K562 (cell line): ENCODE results near the gene HDAC7. TPM values are rescaled to one million over a fixed set of nuclear protein-coding genes. Genes with fewer than 3 reads are reported as not detected.

Experiments used
- CHD7 ChIP-seq: fragments of 200-600 bp; sonication (generic); IDR thresholded peaks from one replicate; pipeline ENCODE4 v1.6.1; 2012; ENCODE audit warnings: mild to moderate bottlenecking, low read depth, low read length, inconsistent platforms
- ETV6 ChIP-seq, 3 experiments: fragments of 150-350 bp in 1 of 3; sonication (generic) in 1 of 3; formaldehyde crosslinking in 1 of 3; IDR thresholded peaks; 2 replicates each; pipeline versions ENCODE4 v1.6.1 to v1.8.0; 2014 to 2022; ENCODE audit warnings: borderline replicate concordance in 2 of 3, low read depth in 2 of 3, antibody characterized with exemption in 1 of 3, low read length in 1 of 3, mild to moderate bottlenecking in 1 of 3, missing genetic modification reagents in 1 of 3
- MXD1 ChIP-seq: fragments of 250-450 bp; sonication (Bioruptor Pico); IDR thresholded peaks from 2 replicates; pipeline ENCODE4 v1.8.0; 2021; ENCODE audit warnings: borderline replicate concordance, mild to moderate bottlenecking, moderate library complexity; ENCODE audit not compliant: poor library complexity, severe bottlenecking
- NFE2L1 ChIP-seq: fragments of 450-650 bp; IDR thresholded peaks from 2 replicates; pipeline ENCODE4 v1.6.1; 2016; ENCODE audit warnings: missing genetic modification characterization, low read depth, mild to moderate bottlenecking, missing compliant biosample characterization, moderate library complexity, borderline replicate concordance
- NR1H2 ChIP-seq: sonication (generic); formaldehyde crosslinking; IDR thresholded peaks from 2 replicates; pipeline ENCODE4 v1.4.0; 2020; ENCODE audit warnings: mild to moderate bottlenecking, missing genetic modification reagents
- POU5F1 ChIP-seq: fragments of 150-350 bp; IDR thresholded peaks from 2 replicates; pipeline ENCODE4 v1.6.1; 2014; ENCODE audit warnings: borderline replicate concordance, low read length, low read depth, mild to moderate bottlenecking; ENCODE audit not compliant: partially characterized antibody
- ZHX1 ChIP-seq: fragments of 150-350 bp; conservative IDR thresholded peaks from 2 replicates; pipeline ENCODE4 v1.6.1; 2014; ENCODE audit warnings: low read length
- polyA plus RNA-seq, 8 experiments: library from polyadenylated mRNA; depleted of rRNA in 4 of 8; stranded (reverse) in 5 of 8; unstranded in 3 of 8; fragments of >200 nt; fragmentation: Nextera tagmentation in 2 of 8; fragmentation: Illumina TruSeq in 1 of 8; extraction: Ambion mirVana in 2 of 8; extraction: Trizol in 1 of 8; gene quantifications; 2 replicates each; pipeline versions ENCODE4 v1.2.1 to v1.2.3, GENCODE V29; 2011 to 2014; ENCODE audit warnings: inconsistent platforms in 1 of 8, missing spikeins in 1 of 8
- total RNA-seq, 7 experiments: library from RNA; depleted of rRNA in 6 of 7; stranded (reverse); fragments of >200 nt in 6 of 7; fragmentation: Illumina TruSeq in 2 of 7; extraction: Trizol in 2 of 7; gene quantifications; 2 replicates each; pipeline versions ENCODE4 v1.2.1 to v1.2.3, GENCODE V29; 2011 to 2021; ENCODE audit warnings: low replicate concordance in 1 of 7

Gene HDAC7
- total and polyA plus RNA-seq, 9 of the 15 experiments (the other 6 are each of a cell fraction or from before 2014, with no cell fraction given): 2.5 to 129 (median 31.1) TPM

- no peak for TF ChIP-seq ZHX1
- TF ChIP-seq MXD1 (CRISPR knock-in tag): no peak
- no peak for TF ChIP-seq NR1H2 (CRISPR knock-in tag)
- no peak for TF ChIP-seq POU5F1
- no peak for TF ChIP-seq CHD7
- no peak for TF ChIP-seq ETV6 (IDR thresholded peaks at IDR 0.05; ENCODE audit: borderline replicate concordance in 1 of 2, low read depth in 2 of 2, low read length in 1 of 2)
- TF ChIP-seq ETV6 (CRISPR knock-in tag; IDR thresholded peaks at IDR 0.05; ENCODE audit: borderline replicate concordance): no peak
- TF ChIP-seq NFE2L1 (tag): no peak
Observed at GRCh38 chr12:47758834-47759690, 60.6 kb downstream of the HDAC7 start, which contains the start of gene RAPGEF3 (continued).
